Tibial artery (tissue), 4 donors: ENCODE results near the gene PLGRKT.
"Not testable (repeated sequence)": the region's sequence is repeated elsewhere in the genome, so short reads cannot be mapped to it uniquely, and the experiment has no call there.

Experiments
- DNase-seq, 2 donors: peaks; one replicate each; pipeline ENCODE4 v3.0.0-alpha.2; 2019
- H3K27ac ChIP-seq, 2 donors: fragments of 200-600 bp; sonication (generic) in 1 of 2; 1 replicate in 1 of 2; 2 replicates in 1 of 2; pipeline ENCODE4 v1.5.1; 2018 to 2019; ENCODE audit warnings: mild to moderate bottlenecking in 1 of 2
- H3K27me3 ChIP-seq, 2 donors: fragments of 200-600 bp; sonication (generic) in 1 of 2; one replicate each; pipeline versions ENCODE4 v1.5.1 to v1.6.0; 2016 to 2019
- H3K36me3 ChIP-seq, 3 donors: fragments of 200-600 bp; sonication (generic) in 2 of 3; one replicate each; pipeline ENCODE4 v1.5.1; 2016 to 2019; ENCODE audit warnings: mild to moderate bottlenecking in 2 of 3
- H3K4me1 ChIP-seq, 4 donors: fragments of 200-600 bp; sonication (generic) in 2 of 4; 1 replicate in 3 of 4; 2 replicates in 1 of 4; pipeline ENCODE4 v1.5.1; 2016 to 2019
- H3K4me3 ChIP-seq, 2 donors: fragments of 200-600 bp; sonication (generic) in 1 of 2; 1 replicate in 1 of 2; 2 replicates in 1 of 2; pipeline ENCODE4 v1.5.1; 2018 to 2019; ENCODE audit warnings: mild to moderate bottlenecking in 2 of 2
- H3K9me3 ChIP-seq, 3 donors: fragments of 200-600 bp; sonication (generic) in 1 of 3; one replicate each; pipeline ENCODE4 v1.5.1; 2016 to 2019
- CTCF ChIP-seq, 2 experiments: fragments of 200-600 bp in 1 of 2; fragments of 450-650 bp in 1 of 2; IDR thresholded peaks; one replicate each; pipeline ENCODE4 v1.5.1; 2017 to 2019; ENCODE audit warnings: antibody characterized with exemption in 2 of 2, mild to moderate bottlenecking in 1 of 2, moderate library complexity in 1 of 2
- intact Hi-C: fragments of 100-400 bp; cut with DNase I; formaldehyde crosslinking; loops from one replicate; pipeline ENCODE4 v1.15.0; 2023; ENCODE audit warnings: low total_unique reads

PLGRKT gene

GRCh38 chr9:5470122-5470521 lies 32.4 kb upstream of the PLGRKT start:
- Histone ChIP-seq H3K4me1 (peaks cover 0 to 8% (median 3%) of the 10 kb centered on the region in 4 donors), H3K27me3 (no peaks in the 10 kb centered on the region), H3K27ac (no peak overlapping the region), H3K4me3 (no peak overlapping the region), H3K36me3 (peaks cover 0 to 7% (median 5%) of the 10 kb centered on the region in 3 donors), H3K9me3 (no peaks in the 10 kb centered on the region)
- intact Hi-C loops, result no loop called here
- TF ChIP-seq CTCF (IDR thresholded peaks at IDR 0.05), result no peak
- no peak for DNase-seq

- Histone ChIP-seq H3K4me1 (peaks cover 0 to 8% (median 3%) of the 10 kb centered on the region in 4 donors), H3K9me3 (no peaks in the 10 kb centered on the region), H3K27ac (no peak overlapping the region), H3K36me3 (peaks cover 0 to 18% (median 6%) of the 10 kb centered on the region in 3 donors), H3K4me3 (no peak overlapping the region), H3K27me3 (no peaks in the 10 kb centered on the region)
- DNase-seq, result no peak
- no peak for TF ChIP-seq CTCF (IDR thresholded peaks at IDR 0.05)
- intact Hi-C loops, result no loop called here
Observed at GRCh38 chr9:5468850-5469249, 31.1 kb upstream of the PLGRKT start.

- no peaks in the 10 kb centered on the region for H3K27me3 ChIP-seq
- H3K27ac ChIP-seq, result no peak overlapping the region
- TF ChIP-seq CTCF (IDR thresholded peaks at IDR 0.05), result no peak
- H3K4me1 ChIP-seq, result peaks cover 0 to 8% (median 3%) of the 10 kb centered on the region in 4 donors
- intact Hi-C loops, result no loop called here
- H3K9me3 ChIP-seq, result no peaks in the 10 kb centered on the region
- no peak for DNase-seq
- peaks cover 0 to 30% (median 11%) of the 10 kb centered on the region in 3 donors for H3K36me3 ChIP-seq
- H3K4me3 ChIP-seq, result no peak overlapping the region
Observed at GRCh38 chr9:5466766-5467165, 29.0 kb upstream of the PLGRKT start.

- no peak overlapping the region for H3K27ac ChIP-seq
- H3K27me3 ChIP-seq, result no peaks in the 10 kb centered on the region
- intact Hi-C loops, result no loop called here
Observed at GRCh38 chr9:5466005-5466404, 28.3 kb upstream of the PLGRKT start.

GRCh38 chr9:5464831-5465330 lies 27.2 kb upstream of the PLGRKT start:
- H3K36me3 ChIP-seq, result peaks cover 0 to 30% (median 11%) of the 10 kb centered on the region in 3 donors
- H3K4me3 ChIP-seq, H3K27ac ChIP-seq, H3K9me3 ChIP-seq, H3K4me1 ChIP-seq, intact Hi-C loops, DNase-seq, H3K27me3 ChIP-seq: not testable (repeated sequence)

More at GRCh38 chr9:5466005-5466404, 28.3 kb upstream of the PLGRKT start:
- peaks cover 0 to 30% (median 11%) of the 10 kb centered on the region in 3 donors for H3K36me3 ChIP-seq
- TF ChIP-seq CTCF (IDR thresholded peaks at IDR 0.05), result no peak
- no peak overlapping the region for H3K4me3 ChIP-seq
- no peaks in the 10 kb centered on the region for H3K9me3 ChIP-seq
- no peak for DNase-seq
- H3K4me1 ChIP-seq, result peaks cover 0 to 8% (median 3%) of the 10 kb centered on the region in 4 donors

- no peak overlapping the region for H3K27ac ChIP-seq
- peaks cover 0 to 32% (median 11%) of the 10 kb centered on the region in 3 donors for H3K36me3 ChIP-seq
- TF ChIP-seq CTCF (IDR thresholded peaks at IDR 0.05), result no peak
- H3K4me1 ChIP-seq, result peaks cover 0 to 3% (median 0%) of the 10 kb centered on the region in 4 donors
- intact Hi-C loops, result no loop called here
- no peak overlapping the region for H3K4me3 ChIP-seq
- DNase-seq, result no peak
- no peaks in the 10 kb centered on the region for H3K27me3 ChIP-seq
- no peaks in the 10 kb centered on the region for H3K9me3 ChIP-seq
Observed at GRCh38 chr9:5460157-5460556, 22.4 kb upstream of the PLGRKT start.
